ENCODE measurements around the gene SYT8. TPM values are rescaled to one million over a fixed set of nuclear protein-coding genes. Genes with fewer than 3 reads are reported as not detected.

Gene SYT8
- total and polyA plus RNA-seq, 12 donors, result not detected

- Histone ChIP-seq H3K4me1 (peaks cover 6 to 45% (median 22%) of the 10 kb centered on the region in 9 donors), H3K9me3 (no peaks in the 10 kb centered on the region), H3K4me3 (no peak within 1 kb of the TSS), H3K36me3 (no peaks in the 10 kb centered on the region), H3K27ac (peak within 1 kb of the TSS in 6 of 10 donors; percentile 15 to 93 (median 39)), H3K27me3 (no peaks in the 10 kb centered on the region)
- WGBS, 2 donors, result 90 to 91% methylated on average over 30 to 32 of the region's 32 CpGs
- TF ChIP-seq, protein P1, sequence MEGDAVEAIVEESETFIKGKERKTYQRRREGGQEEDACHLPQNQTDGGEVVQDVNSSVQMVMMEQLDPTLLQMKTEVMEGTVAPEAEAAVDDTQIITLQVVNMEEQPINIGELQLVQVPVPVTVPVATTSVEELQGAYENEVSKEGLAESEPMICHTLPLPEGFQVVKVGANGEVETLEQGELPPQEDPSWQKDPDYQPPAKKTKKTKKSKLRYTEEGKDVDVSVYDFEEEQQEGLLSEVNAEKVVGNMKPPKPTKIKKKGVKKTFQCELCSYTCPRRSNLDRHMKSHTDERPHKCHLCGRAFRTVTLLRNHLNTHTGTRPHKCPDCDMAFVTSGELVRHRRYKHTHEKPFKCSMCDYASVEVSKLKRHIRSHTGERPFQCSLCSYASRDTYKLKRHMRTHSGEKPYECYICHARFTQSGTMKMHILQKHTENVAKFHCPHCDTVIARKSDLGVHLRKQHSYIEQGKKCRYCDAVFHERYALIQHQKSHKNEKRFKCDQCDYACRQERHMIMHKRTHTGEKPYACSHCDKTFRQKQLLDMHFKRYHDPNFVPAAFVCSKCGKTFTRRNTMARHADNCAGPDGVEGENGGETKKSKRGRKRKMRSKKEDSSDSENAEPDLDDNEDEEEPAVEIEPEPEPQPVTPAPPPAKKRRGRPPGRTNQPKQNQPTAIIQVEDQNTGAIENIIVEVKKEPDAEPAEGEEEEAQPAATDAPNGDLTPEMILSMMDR (IDR thresholded peaks at IDR 0.05), result no peak
- intact Hi-C loops (cut with DNase I), result loop anchor here in 4 of 10 donors (2.0 to 5.0 kb wide), 4 partner anchors 42 to 314 kb away; no protein-coding TSS in a partner anchor
- peak in 1 of 2 donors; percentile 22 for DNase-seq
- no peak for ATAC-seq
Observed at GRCh38 chr11:1838426-1839144, 3.8 kb downstream of the SYT8 start, which contains the start of gene TNNI2. TNNI2 (plus strand) TSS chr11:1838981; CDS start chr11:1839697, 716 bp downstream.

DNA sequence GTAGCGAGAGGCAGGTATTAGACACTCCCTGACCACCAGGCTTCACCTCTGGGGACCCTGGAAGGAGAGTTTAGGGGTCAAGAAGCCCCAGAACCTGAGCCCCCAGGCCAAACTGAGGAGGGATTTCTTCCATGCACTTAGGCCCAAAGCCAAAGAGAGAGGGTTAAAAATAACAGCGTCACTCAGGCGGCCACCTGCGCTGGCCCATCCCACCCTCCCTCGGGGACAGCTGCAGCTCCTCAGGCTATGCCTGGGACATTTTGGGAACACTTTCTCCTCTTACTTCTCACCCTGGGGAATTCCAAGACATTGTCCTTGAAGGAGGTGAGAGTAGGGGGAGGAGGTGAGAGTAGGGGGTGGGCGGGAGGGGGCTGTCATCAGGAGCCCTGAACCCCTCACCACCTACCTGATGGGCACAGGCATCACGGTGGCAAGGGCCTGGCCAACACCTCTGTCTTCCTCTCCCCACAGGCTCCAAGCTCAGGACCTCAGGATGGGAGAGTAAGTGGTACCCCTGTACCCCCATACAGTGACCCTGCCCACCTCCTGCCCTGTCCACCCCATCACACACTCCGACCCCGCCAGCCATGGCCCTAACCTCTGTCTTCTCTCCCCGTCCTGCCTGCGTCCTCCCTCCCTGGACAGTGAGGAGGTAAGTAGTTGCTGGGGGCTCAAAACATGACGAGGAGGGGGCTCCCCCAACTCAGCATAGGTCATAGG, 4.6 kb downstream of the SYT8 start:
- DNase-seq, result no peak
- H3K27ac ChIP-seq, result peak overlapping the region in 4 of 10 donors; percentile 16 to 93 (median 54)
- TF ChIP-seq, protein P1 (IDR thresholded peaks at IDR 0.05), result no peak
- H3K36me3 ChIP-seq, result no peaks in the 10 kb centered on the region
- H3K9me3 ChIP-seq, result no peaks in the 10 kb centered on the region
- intact Hi-C loops (cut with DNase I), result loop anchor here in 4 of 10 donors (2.0 to 5.0 kb wide), 4 partner anchors 41 to 313 kb away; no protein-coding TSS in a partner anchor
- no peaks in the 10 kb centered on the region for H3K27me3 ChIP-seq
- WGBS, 2 donors, result 78 to 83% methylated on average over 12 of the region's 12 CpGs
- H3K4me1 ChIP-seq, result peaks cover 9 to 53% (median 28%) of the 10 kb centered on the region in 9 donors
- no peak overlapping the region for H3K4me3 ChIP-seq
- no peak for ATAC-seq

DNA sequence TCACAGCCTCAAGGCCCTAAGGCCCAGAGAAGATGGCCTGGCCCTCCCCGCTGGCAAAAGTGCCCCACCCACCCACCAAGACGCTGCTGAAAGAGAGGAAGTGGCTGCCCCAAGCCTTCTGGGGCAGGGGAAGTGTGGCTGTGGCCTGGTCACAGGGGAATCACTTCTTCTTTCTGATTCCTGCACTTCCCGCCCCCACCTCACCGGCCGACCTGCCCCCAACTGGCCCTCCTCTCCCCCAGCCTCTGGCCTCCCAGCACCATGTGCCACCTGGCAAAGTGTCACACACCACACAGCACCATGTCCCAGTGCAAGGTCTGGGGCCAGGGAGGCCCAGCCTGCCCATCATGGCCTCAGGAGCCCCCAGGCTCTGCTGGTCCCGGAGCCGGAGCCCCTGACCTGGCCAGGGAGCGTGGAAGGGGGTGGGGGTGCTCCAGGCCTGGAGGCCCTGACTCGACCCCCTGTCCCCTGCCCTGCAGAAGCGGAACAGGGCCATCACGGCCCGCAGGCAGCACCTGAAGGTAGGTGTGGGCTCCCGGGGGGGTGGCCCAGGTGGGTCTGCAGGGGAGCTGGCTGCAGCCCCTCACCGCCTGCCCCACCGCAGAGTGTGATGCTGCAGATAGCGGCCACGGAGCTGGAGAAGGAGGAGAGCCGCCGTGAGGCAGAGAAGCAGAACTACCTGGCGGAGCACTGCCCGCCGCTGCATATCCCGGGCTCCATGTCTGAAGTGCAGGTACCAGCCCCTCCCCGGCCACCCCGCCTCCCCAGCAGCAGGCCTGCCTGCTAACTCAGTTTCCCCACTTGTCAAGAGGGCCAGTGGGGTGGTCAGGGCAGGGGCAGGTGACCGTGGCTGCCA, 5.4 kb downstream of the SYT8 start:
- DNase-seq (peak; percentile 48 to 56), ATAC-seq (peak in 6 of 8 donors; percentile 1 to 36 (median 20))
- WGBS, 2 donors, result 90 to 91% methylated on average over 23 to 26 of the region's 26 CpGs
- H3K9me3 ChIP-seq, result no peaks in the 10 kb centered on the region
- H3K36me3 ChIP-seq, result no peaks in the 10 kb centered on the region
- peak overlapping the region in 1 of 10 donors; percentile 45 for H3K4me3 ChIP-seq
- TF ChIP-seq, protein P1 (IDR thresholded peaks at IDR 0.05), result no peak
- H3K27ac ChIP-seq, result peak overlapping the region in 5 of 10 donors; percentile 25 to 93 (median 63)
- intact Hi-C loops (cut with DNase I), result loop anchor here in 7 of 10 donors (2.0 to 5.0 kb wide), 6 partner anchors 37 to 1468 kb away; no protein-coding TSS in a partner anchor
- H3K4me1 ChIP-seq, result peaks cover 11 to 61% (median 36%) of the 10 kb centered on the region in 9 donors
- no peaks in the 10 kb centered on the region for H3K27me3 ChIP-seq

All from heart right ventricle (tissue), 16 donors.